H1 (cell line): ENCODE results near the gene ASTN2. TPM values are rescaled to one million over a fixed set of nuclear protein-coding genes. Genes with fewer than 3 reads are reported as not detected.

ENCODE experiments used
- CTCF ChIA-PET: fragments of 300-600 bp; sonication (Branson Sonifier 250); formaldehyde crosslinking; loops from one replicate; lab custom pipeline; 2021; ENCODE audit not compliant: partially characterized antibody; lab: Charles Lee
- POLR2A ChIA-PET: fragments of 300-600 bp; sonication (Branson Sonifier 250); formaldehyde crosslinking; loops from one replicate; lab custom pipeline; 2021; ENCODE audit warnings: inconsistent platforms; ENCODE audit not compliant: partially characterized antibody; lab: Charles Lee
- DNase-seq, 2 experiments: peaks; one replicate each; pipeline versions ENCODE4 v3.0.0 to v3.0.0-alpha.2; 2010 to 2022; ENCODE audit warnings: low spot score in 2 of 2, low read depth in 1 of 2, mixed read lengths in 1 of 2
- FAIRE-seq: peaks from 2 replicates; lab custom pipeline; 2011; peaks lifted over from hg19 to GRCh38; lab: Jason Lieb, UNC
- H2AFZ ChIP-seq: 2 replicates; pipeline ENCODE4 v1.8.1; 2012; ENCODE audit warnings: low read length, inconsistent platforms
- H2AK5ac ChIP-seq: 2 replicates; pipeline ENCODE4 v1.6.1; 2013; ENCODE audit warnings: low read depth, low read length
- H2BK120ac ChIP-seq: replicated peaks from 2 replicates; pipeline ENCODE3; 2013; ENCODE audit warnings: low read depth, low read length, inconsistent platforms
- H2BK12ac ChIP-seq: 2 replicates; pipeline ENCODE4 v1.6.1; 2013; ENCODE audit warnings: low read depth, low read length
- H2BK15ac ChIP-seq: 2 replicates; pipeline ENCODE4 v1.6.1; 2013; ENCODE audit warnings: low read length
- H2BK20ac ChIP-seq: 2 replicates; pipeline ENCODE4 v1.6.1; 2013; ENCODE audit warnings: low read length
- H2BK5ac ChIP-seq: 2 replicates; pipeline ENCODE4 v1.6.1; 2013; ENCODE audit warnings: low read depth, low read length
- H3K14ac ChIP-seq: 2 replicates; pipeline ENCODE4 v1.6.1; 2013; ENCODE audit warnings: inconsistent platforms; ENCODE audit not compliant: insufficient read length
- H3K18ac ChIP-seq: 2 replicates; pipeline ENCODE4 v1.6.1; 2013; ENCODE audit warnings: low read length; ENCODE audit errors: extremely low read depth
- H3K23ac ChIP-seq: 2 replicates; pipeline ENCODE4 v1.6.1; 2013; ENCODE audit warnings: inconsistent platforms; ENCODE audit not compliant: insufficient read length
- H3K23me2 ChIP-seq: 2 replicates; pipeline ENCODE4 v1.6.1; 2013; ENCODE audit warnings: low read depth, low read length
- H3K27ac ChIP-seq: 2 replicates; pipeline ENCODE4 v1.6.1; 2011; ENCODE audit warnings: low read depth, low read length, inconsistent platforms
- H3K27me3 ChIP-seq, 4 experiments: replicated peaks in 1 of 4; 1 replicate in 1 of 4; 2 replicates in 3 of 4; pipeline versions ENCODE4 v1.6.1 to v1.8.1; 2011 to 2013; ENCODE audit warnings: low read length in 3 of 4, mild to moderate bottlenecking in 3 of 4, inconsistent platforms in 2 of 4, mixed read lengths in 2 of 4, moderate library complexity in 1 of 4; ENCODE audit not compliant: control insufficient read depth in 3 of 4, insufficient read depth in 3 of 4; ENCODE audit errors: extremely low read depth in 1 of 4
- H3K36me3 ChIP-seq, 4 experiments: 2 replicates each; pipeline versions ENCODE4 v1.6.1 to v1.8.1; 2011 to 2013; ENCODE audit warnings: mild to moderate bottlenecking in 4 of 4, low read length in 3 of 4, moderate library complexity in 2 of 4, control low read depth in 1 of 4, inconsistent platforms in 1 of 4; ENCODE audit not compliant: insufficient read depth in 4 of 4, control insufficient read depth in 2 of 4
- H3K4ac ChIP-seq: replicated peaks from 2 replicates; pipeline ENCODE3; 2013; ENCODE audit warnings: low read length, low read depth, mixed read lengths, inconsistent platforms; ENCODE audit not compliant: insufficient read length
- H3K4me1 ChIP-seq, 4 experiments: replicated peaks in 1 of 4; 1 replicate in 1 of 4; 2 replicates in 3 of 4; pipeline versions ENCODE4 v1.6.1 to v1.8.1; 2011 to 2013; ENCODE audit warnings: low read length in 3 of 4, inconsistent platforms in 2 of 4, mixed read lengths in 1 of 4; ENCODE audit not compliant: insufficient read depth in 4 of 4, control insufficient read depth in 3 of 4
- H3K4me2 ChIP-seq, 2 experiments: 2 replicates each; pipeline versions ENCODE4 v1.6.1 to v1.8.1; 2011 to 2013; ENCODE audit warnings: low read depth in 2 of 2, low read length in 2 of 2, control low read depth in 1 of 2, inconsistent platforms in 1 of 2, mild to moderate bottlenecking in 1 of 2; ENCODE audit not compliant: insufficient read depth in 1 of 2
- H3K4me3 ChIP-seq, 4 experiments: fragments of 200-600, 300-600 bp in 1 of 4; sonication (generic), shearing (Covaris generic), sonication (Bioruptor Twin) in 1 of 4; 2 replicates each; pipeline versions ENCODE4 v1.5.1 to v1.8.1; 2011 to 2016; ENCODE audit warnings: low read length in 4 of 4, low read depth in 3 of 4, control low read depth in 2 of 4, inconsistent platforms in 2 of 4, mild to moderate bottlenecking in 2 of 4, mixed read lengths in 1 of 4, moderate library complexity in 1 of 4; ENCODE audit not compliant: insufficient read depth in 2 of 4; ENCODE audit errors: extremely low read depth in 1 of 4
- H3K56ac ChIP-seq: replicated peaks from 2 replicates; pipeline ENCODE3; 2013; ENCODE audit warnings: low read depth, mild to moderate bottlenecking, mixed read lengths, low read length, inconsistent platforms; ENCODE audit not compliant: insufficient read length
- H3K79me1 ChIP-seq: 2 replicates; pipeline ENCODE4 v1.6.1; 2013; ENCODE audit warnings: low read depth, low read length, control low read depth
- H3K79me2 ChIP-seq, 2 experiments: 2 replicates each; pipeline versions ENCODE4 v1.6.1 to v1.8.1; 2012 to 2013; ENCODE audit warnings: low read length in 2 of 2, mild to moderate bottlenecking in 2 of 2, inconsistent platforms in 1 of 2; ENCODE audit not compliant: insufficient read depth in 2 of 2, control insufficient read depth in 1 of 2
- H3K9ac ChIP-seq, 4 experiments: replicated peaks in 1 of 4; 1 replicate in 1 of 4; 2 replicates in 3 of 4; pipeline versions ENCODE4 v1.6.1 to v1.8.1; 2011 to 2013; ENCODE audit warnings: low read depth in 3 of 4, low read length in 3 of 4, control low read depth in 2 of 4, mild to moderate bottlenecking in 2 of 4, moderate library complexity in 2 of 4, inconsistent platforms in 1 of 4; ENCODE audit errors: extremely low read depth in 1 of 4
- H3K9me3 ChIP-seq, 2 experiments: 2 replicates each; pipeline versions ENCODE4 v1.6.1 to v1.8.1; 2012 to 2013; ENCODE audit warnings: mild to moderate bottlenecking in 2 of 2, moderate library complexity in 2 of 2, control low read depth in 1 of 2, inconsistent platforms in 1 of 2, low read depth in 1 of 2, low read length in 1 of 2, mixed read lengths in 1 of 2; ENCODE audit not compliant: insufficient read depth in 2 of 2
- H4K20me1 ChIP-seq, 2 experiments: replicated peaks in 1 of 2; 2 replicates each; pipeline versions ENCODE3 to v1.8.1; 2011 to 2013; ENCODE audit warnings: inconsistent platforms in 2 of 2, low read length in 2 of 2, mild to moderate bottlenecking in 1 of 2; ENCODE audit not compliant: insufficient read depth in 2 of 2, control insufficient read depth in 1 of 2
- H4K5ac ChIP-seq: 2 replicates; pipeline ENCODE4 v1.6.1; 2013; ENCODE audit warnings: low read length, low read depth, mixed read lengths, inconsistent platforms; ENCODE audit not compliant: insufficient read length
- H4K8ac ChIP-seq: 2 replicates; pipeline ENCODE4 v1.8.0; 2013; ENCODE audit warnings: mild to moderate bottlenecking, moderate library complexity, low read length, inconsistent platforms; ENCODE audit not compliant: insufficient read depth; ENCODE audit errors: extremely low read depth
- H4K91ac ChIP-seq: replicated peaks from 2 replicates; pipeline ENCODE3; 2013; ENCODE audit warnings: low read length, mixed read lengths, inconsistent platforms; ENCODE audit not compliant: insufficient read length
- CEBPB ChIP-seq: IDR thresholded peaks from 2 replicates; pipeline ENCODE4 v1.6.1; 2012; ENCODE audit warnings: low read depth, low read length
- CHD1 ChIP-seq: IDR thresholded peaks from 2 replicates; pipeline ENCODE4 v1.6.1; 2012; ENCODE audit warnings: low read depth, low read length, improper control_type of control experiment
- EP300 ChIP-seq, 2 experiments: IDR thresholded peaks; 1 replicate in 1 of 2; 2 replicates in 1 of 2; pipeline ENCODE4 v1.6.1; 2011 to 2012; ENCODE audit warnings: low read depth in 2 of 2, low read length in 2 of 2, mild to moderate bottlenecking in 2 of 2, borderline replicate concordance in 1 of 2, inconsistent platforms in 1 of 2, moderate library complexity in 1 of 2
- HDAC2 ChIP-seq, 2 experiments: fragments of 300-600 bp in 1 of 2; sonication (generic) in 1 of 2; IDR thresholded peaks; 2 replicates each; pipeline ENCODE4 v1.6.1; 2011 to 2012; ENCODE audit warnings: low read depth in 2 of 2, low read length in 2 of 2, mild to moderate bottlenecking in 2 of 2, moderate library complexity in 2 of 2, borderline replicate concordance in 1 of 2, inconsistent platforms in 1 of 2
- HDAC6 ChIP-seq: IDR thresholded peaks from one replicate; pipeline ENCODE4 v1.7.1; 2012; ENCODE audit warnings: low read depth, mild to moderate bottlenecking, inconsistent platforms, low read length, moderate library complexity
- JUN ChIP-seq: IDR thresholded peaks from 2 replicates; pipeline ENCODE4 v1.6.1; 2011; ENCODE audit warnings: low read depth, mild to moderate bottlenecking, improper control_type of control experiment, low read length
- SUZ12 ChIP-seq: fragments of 200-600 bp; sonication (generic); IDR thresholded peaks from 2 replicates; pipeline ENCODE4 v1.6.1; 2012; ENCODE audit warnings: mild to moderate bottlenecking, inconsistent platforms, low read length, moderate library complexity, mixed read lengths
- TAF7 ChIP-seq: optimal IDR thresholded peaks from 2 replicates; pipeline ENCODE3; 2011; ENCODE audit warnings: low read depth, mild to moderate bottlenecking, inconsistent platforms, low read length, moderate library complexity, borderline replicate concordance
- YY1 ChIP-seq: IDR thresholded peaks from 2 replicates; pipeline ENCODE4 v1.6.1; 2011; ENCODE audit warnings: low read depth, mild to moderate bottlenecking, low read length
- WGBS, 2 experiments: shearing (Covaris generic) in 1 of 2; methylation state at CpG; one replicate each; pipeline versions ENCODE4 v1.1.6 to v1.1.7; 2013 to 2015; ENCODE audit warnings: low lambda C conversion rate in 2 of 2, mixed read lengths in 2 of 2, inconsistent platforms in 1 of 2, low coverage in 1 of 2, missing lambda C conversion rate in 1 of 2; ENCODE audit not compliant: insufficient replicate concordance in 2 of 2, insufficient coverage in 1 of 2, insufficient read length in 1 of 2; ENCODE audit errors: extremely low coverage in 1 of 2, missing lambda C conversion rate in 1 of 2; 5-methylcytosine and 5-hydroxymethylcytosine counted together
- polyA plus RNA-seq, 7 experiments: library from polyadenylated mRNA; depleted of rRNA in 3 of 7; stranded (reverse) in 5 of 7; unstranded in 2 of 7; fragments of >200 nt in 5 of 7; fragments of 200-250 nt in 2 of 7; gene quantifications; 1 replicate in 5 of 7; 2 replicates in 1 of 7; 4 replicates in 1 of 7; pipeline versions ENCODE4 v1.2.1 to v1.2.3, GENCODE V29; 2011 to 2013; ENCODE audit warnings: missing spikeins in 2 of 7, mixed read lengths in 2 of 7
- total RNA-seq: library from RNA; stranded (reverse); fragmentation: NEBNext Ultra II Directional; extraction: Animal tissue kit (Norgen Biotek cat#: 25700); gene quantifications from 2 replicates; pipeline ENCODE4 v1.2.1, GENCODE V29; 2021
- TF ChIP-seq, protein P1 (sequence below): IDR thresholded peaks from 2 replicates; pipeline ENCODE4 v1.6.1; 2012; ENCODE audit warnings: low read length, inconsistent platforms

Gene ASTN2
- total and polyA plus RNA-seq, 2 of the 8 experiments (the other 6 are each of a cell fraction or from before 2014, with no cell fraction given) = 8.2 to 13.7 TPM

DNA sequence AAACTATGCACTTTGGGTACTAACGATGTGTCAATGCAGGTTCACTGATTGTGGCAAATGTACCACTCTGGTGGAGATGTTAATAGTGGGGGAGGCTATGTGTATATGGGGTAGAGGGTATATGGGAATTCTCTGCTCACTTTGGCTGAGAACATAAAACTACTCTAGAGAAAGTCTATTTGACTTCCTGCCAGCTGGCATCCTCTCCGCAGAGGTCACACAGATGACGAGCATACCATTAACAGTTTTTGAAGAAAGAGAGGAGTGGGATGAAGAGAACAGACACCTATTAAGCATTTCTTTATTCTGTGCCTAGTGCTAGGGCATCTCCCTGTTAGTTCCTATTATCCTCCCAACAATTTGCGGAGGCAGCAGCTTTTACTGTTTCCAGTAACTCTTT is 786.1 kb downstream of the ASTN2 start:
- TF ChIP-seq CEBPB (no peak), TAF7 (no peak), YY1 (no peak), EP300 (IDR thresholded peaks at IDR 0.05; ENCODE audit: borderline replicate concordance in 1 of 2, low read depth in 2 of 2, low read length in 2 of 2) (no peak), SUZ12 (no peak), CHD1 (no peak), JUN (no peak), HDAC2 (IDR thresholded peaks at IDR 0.05; ENCODE audit: borderline replicate concordance in 1 of 2, low read depth in 2 of 2, low read length in 2 of 2) (no peak), HDAC6 (no peak)
- TF ChIP-seq, protein P1, sequence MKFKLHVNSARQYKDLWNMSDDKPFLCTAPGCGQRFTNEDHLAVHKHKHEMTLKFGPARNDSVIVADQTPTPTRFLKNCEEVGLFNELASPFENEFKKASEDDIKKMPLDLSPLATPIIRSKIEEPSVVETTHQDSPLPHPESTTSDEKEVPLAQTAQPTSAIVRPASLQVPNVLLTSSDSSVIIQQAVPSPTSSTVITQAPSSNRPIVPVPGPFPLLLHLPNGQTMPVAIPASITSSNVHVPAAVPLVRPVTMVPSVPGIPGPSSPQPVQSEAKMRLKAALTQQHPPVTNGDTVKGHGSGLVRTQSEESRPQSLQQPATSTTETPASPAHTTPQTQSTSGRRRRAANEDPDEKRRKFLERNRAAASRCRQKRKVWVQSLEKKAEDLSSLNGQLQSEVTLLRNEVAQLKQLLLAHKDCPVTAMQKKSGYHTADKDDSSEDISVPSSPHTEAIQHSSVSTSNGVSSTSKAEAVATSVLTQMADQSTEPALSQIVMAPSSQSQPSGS = no peak
- CTCF ChIA-PET = interaction anchor here (3.0 kb wide), 1 partner anchor 39 kb away, joined by 10 read pairs; no protein-coding TSS in a partner anchor

More for the DNA sequence above, 786.1 kb downstream of the ASTN2 start:
- no peak overlapping the region for H3K9ac ChIP-seq
- no peaks in the 10 kb centered on the region for H3K23me2 ChIP-seq
- H3K23ac ChIP-seq = peak overlapping the region; percentile 27
- H3K9me3 ChIP-seq = no peaks in the 10 kb centered on the region
- H3K4ac ChIP-seq = no peak overlapping the region
- no peak for DNase-seq
- H2AK5ac ChIP-seq = no peak overlapping the region
- H3K4me2 ChIP-seq = no peak overlapping the region
- H3K36me3 ChIP-seq = no peaks in the 10 kb centered on the region
- POLR2A ChIA-PET = no interaction called here
- H3K56ac ChIP-seq = no peak overlapping the region
- H3K4me1 ChIP-seq = peaks cover 0 to 5% (median 3%) of the 10 kb centered on the region in 4 experiments; a peak in 3 of 7 replicates
- no peak overlapping the region for H3K4me3 ChIP-seq
- H2BK120ac ChIP-seq = no peak overlapping the region
- H2BK5ac ChIP-seq = no peak overlapping the region
- no peaks in the 10 kb centered on the region for H3K79me2 ChIP-seq
- H2BK15ac ChIP-seq = no peak overlapping the region
- no peak overlapping the region for H4K8ac ChIP-seq
- no peaks in the 10 kb centered on the region for H4K20me1 ChIP-seq
- no peak overlapping the region for H2BK12ac ChIP-seq
- no peak overlapping the region for H2BK20ac ChIP-seq
- no peak overlapping the region for H3K18ac ChIP-seq
- no peak overlapping the region for H3K14ac ChIP-seq
- H2AFZ ChIP-seq = no peak overlapping the region
- no peaks in the 10 kb centered on the region for H3K27me3 ChIP-seq
- no peak overlapping the region for H3K27ac ChIP-seq
- H3K79me1 ChIP-seq = no peaks in the 10 kb centered on the region
- FAIRE-seq = no peak
- no peak overlapping the region for H4K91ac ChIP-seq
- H4K5ac ChIP-seq = no peak overlapping the region
- WGBS, 2 experiments = 95% methylated on average over 4 of the region's 4 CpGs; no CpG with 5 or more reads in 1 of the 2 experiments
